Skeletal muscle satellite cell (primary cell): Measurements from ENCODE around the gene NOC4L.

Experiments used
- H3K27me3 ChIP-seq: 2 replicates; pipeline ENCODE4 v1.7.0; 2013; ENCODE audit warnings: low read length; ENCODE audit not compliant: control insufficient read depth, insufficient read depth
- H3K36me3 ChIP-seq: 2 replicates; pipeline ENCODE4 v1.7.0; 2013; ENCODE audit warnings: mild to moderate bottlenecking, control low read depth, low read length; ENCODE audit not compliant: insufficient read depth
- H3K4me1 ChIP-seq: 2 replicates; pipeline ENCODE4 v1.7.0; 2013; ENCODE audit warnings: low read length; ENCODE audit not compliant: control insufficient read depth, insufficient read depth
- H3K4me2 ChIP-seq: 2 replicates; pipeline ENCODE4 v1.7.0; 2013; ENCODE audit warnings: mild to moderate bottlenecking, low read length
- H3K4me3 ChIP-seq: 2 replicates; pipeline ENCODE4 v1.7.0; 2013; ENCODE audit warnings: low read length
- H3K9ac ChIP-seq: 2 replicates; pipeline ENCODE4 v1.7.0; 2013; ENCODE audit warnings: mild to moderate bottlenecking, low read depth, low read length, moderate library complexity
- H3K9me3 ChIP-seq: replicated peaks from 2 replicates; pipeline ENCODE4 v1.7.0; 2013; ENCODE audit warnings: mild to moderate bottlenecking, control low read depth, low read length

NOC4L gene

DNA sequence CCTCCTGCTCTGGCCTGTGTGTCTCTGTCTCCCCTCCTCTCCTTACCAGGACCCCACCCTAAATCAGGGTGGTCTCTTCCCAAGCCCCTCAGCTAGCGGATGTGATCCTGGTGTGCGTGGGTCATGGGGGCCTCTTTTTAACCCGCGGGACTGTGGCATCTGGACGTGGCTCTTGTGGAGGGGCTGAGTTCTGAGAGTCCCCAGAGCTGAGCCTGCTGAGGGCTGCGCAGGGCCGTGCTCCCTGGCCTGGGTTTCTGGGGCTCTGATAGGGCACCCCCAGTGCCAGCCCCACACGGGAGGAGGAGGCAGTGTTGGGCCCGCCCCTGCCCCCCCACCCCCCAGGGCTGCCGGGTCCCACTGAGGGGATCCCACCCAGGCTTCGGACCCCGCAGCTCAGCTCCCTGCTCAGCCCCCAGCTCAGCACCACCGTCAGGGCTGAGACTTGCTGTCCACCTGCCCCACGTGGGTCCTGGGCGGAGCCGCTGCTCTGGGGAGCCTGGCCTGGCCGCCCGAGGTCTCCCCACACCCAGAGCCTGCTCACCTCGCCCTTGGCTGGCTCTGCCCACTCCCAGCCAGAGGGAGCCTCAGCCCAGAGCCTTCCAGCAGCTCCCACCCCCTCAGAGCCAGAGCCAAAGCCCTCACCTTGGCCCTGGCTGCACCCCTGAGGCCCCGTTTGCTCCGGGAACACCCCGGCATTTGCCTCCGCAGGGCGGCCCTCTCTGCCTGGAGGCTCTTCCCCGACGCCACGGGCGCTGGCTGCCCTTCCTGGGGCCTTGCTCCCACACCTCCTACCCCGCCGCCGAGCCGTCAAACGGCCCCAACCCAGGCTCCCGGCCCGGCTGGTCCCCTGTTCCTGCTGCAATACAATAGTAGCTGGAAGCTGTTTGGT, 31.5 kb downstream of the NOC4L start:
- Histone ChIP-seq H3K4me3 (no peak overlapping the region), H3K9me3 (no peaks in the 10 kb centered on the region), H3K36me3 (no peaks in the 10 kb centered on the region), H3K27me3 (peaks cover 83% of the 10 kb centered on the region), H3K4me2 (no peak overlapping the region), H3K9ac (no peak overlapping the region), H3K4me1 (peaks cover 6% of the 10 kb centered on the region)

GRCh38 chr12:132176385-132176919, 32.2 kb downstream of the NOC4L start:
- Histone ChIP-seq H3K4me3 (no peak overlapping the region), H3K36me3 (no peaks in the 10 kb centered on the region), H3K27me3 (peaks cover 81% of the 10 kb centered on the region), H3K4me2 (no peak overlapping the region), H3K4me1 (peaks cover 6% of the 10 kb centered on the region), H3K9me3 (no peaks in the 10 kb centered on the region), H3K9ac (no peak overlapping the region)

DNA sequence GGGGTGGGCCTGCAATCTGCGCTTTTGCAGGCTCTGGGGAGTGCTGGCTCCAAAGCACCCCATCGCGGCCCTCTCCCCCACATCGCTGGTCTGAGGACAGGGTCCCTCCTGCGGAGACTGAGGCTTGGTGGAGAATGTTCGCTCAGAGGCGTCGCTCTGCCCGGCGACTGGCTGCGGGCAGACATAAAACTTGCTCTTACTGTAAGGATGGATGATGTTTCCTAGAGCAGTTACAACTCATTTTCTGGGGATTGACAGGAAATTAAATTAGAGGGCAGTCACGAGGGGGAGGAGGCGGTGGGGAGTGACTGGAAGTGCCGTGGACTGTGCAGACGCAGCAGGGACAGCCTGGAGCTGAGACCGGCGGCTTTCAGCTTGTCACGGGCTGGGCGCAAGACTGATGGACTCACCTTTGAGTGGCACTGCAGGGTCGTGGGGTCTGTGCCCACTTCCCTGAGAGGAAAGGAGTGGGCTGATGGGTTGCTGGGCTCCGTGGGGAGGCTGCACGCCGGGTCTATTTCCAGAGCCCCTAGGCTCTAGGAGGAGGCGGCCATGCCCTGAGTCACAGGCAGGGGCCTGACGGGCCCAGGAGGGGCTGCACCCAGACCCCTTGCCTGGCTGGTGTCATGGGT, 32.8 kb downstream of the NOC4L start:
- peaks cover 75% of the 10 kb centered on the region for H3K27me3 ChIP-seq
- H3K9ac ChIP-seq = no peak overlapping the region
- H3K4me2 ChIP-seq = no peak overlapping the region
- no peak overlapping the region for H3K4me3 ChIP-seq
- no peaks in the 10 kb centered on the region for H3K36me3 ChIP-seq
- no peaks in the 10 kb centered on the region for H3K9me3 ChIP-seq
- peaks cover 6% of the 10 kb centered on the region for H3K4me1 ChIP-seq

DNA sequence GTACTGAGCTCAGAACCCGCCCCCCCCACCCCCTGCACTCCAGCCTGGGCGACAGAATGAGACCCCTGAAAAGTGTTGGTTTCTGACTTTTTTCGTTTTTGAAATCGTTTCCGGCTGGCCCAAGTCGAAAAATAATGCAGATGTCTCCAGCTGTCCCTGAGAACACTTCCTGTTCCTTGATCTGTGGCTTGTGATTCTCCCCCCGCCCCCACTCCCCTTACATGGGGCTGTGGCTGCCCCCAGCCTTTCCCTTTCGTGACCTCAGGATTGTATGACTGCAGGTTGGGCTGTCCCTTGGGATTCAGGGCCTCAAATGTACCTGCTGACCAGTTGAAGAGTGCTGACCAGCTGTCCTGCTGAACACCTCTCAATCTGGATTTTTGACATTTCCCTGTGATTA, 34.1 kb downstream of the NOC4L start:
- no peak overlapping the region for H3K4me3 ChIP-seq
- H3K4me2 ChIP-seq = no peak overlapping the region
- H3K4me1 ChIP-seq = peaks cover 6% of the 10 kb centered on the region
- no peak overlapping the region for H3K9ac ChIP-seq
- H3K9me3 ChIP-seq = no peaks in the 10 kb centered on the region
- H3K27me3 ChIP-seq = peaks cover 76% of the 10 kb centered on the region
- no peaks in the 10 kb centered on the region for H3K36me3 ChIP-seq

- Histone ChIP-seq H3K9ac (no peak overlapping the region), H3K9me3 (no peaks in the 10 kb centered on the region), H3K4me2 (peak overlapping the region; percentile 37), H3K4me3 (no peak overlapping the region), H3K27me3 (peaks cover 81% of the 10 kb centered on the region), H3K4me1 (peaks cover 6% of the 10 kb centered on the region), H3K36me3 (no peaks in the 10 kb centered on the region)
Measured at GRCh38 chr12:132178801-132179401, 34.6 kb downstream of the NOC4L start.

DNA sequence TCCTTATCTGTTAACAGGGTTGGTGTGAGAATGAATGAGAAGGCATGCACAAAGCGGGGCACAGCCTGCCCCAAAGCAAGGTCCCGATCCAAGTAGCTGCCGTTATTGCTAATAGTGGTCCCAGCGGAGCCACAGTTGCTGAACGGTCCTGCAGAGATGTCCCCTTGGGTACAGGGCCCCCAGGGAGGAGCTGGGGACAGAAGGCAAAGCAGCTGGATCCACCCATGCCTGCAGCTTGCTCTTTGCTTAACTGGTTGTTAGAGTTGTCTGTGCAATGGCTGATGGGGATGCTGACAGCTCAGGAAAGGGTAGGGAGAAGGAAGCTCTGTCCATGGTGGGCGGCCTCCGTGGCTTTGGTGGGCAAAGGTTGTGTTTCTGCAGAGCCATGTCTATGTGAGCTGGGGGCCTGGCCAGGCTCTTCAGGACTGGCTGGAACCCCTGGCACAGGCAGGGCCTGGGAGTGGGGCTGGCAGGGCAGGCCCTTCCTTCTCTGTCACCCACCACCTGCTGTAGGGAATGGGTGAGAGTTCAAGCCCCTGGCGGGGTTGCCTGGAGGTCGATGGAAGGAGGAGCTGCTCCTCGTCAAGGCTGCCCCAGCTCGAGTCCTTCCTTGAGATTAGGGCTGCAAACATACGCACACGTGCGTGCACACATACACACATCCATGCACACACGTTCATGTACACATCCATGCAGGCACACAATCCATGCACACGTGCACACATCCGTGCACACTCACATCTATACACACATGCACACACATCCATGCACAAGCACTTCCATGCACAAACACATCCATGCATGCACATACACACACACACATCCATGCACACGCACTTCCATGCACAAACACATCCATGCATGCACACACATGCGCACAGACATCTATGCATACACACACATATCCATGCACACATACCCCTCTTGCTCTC, 35.4 kb downstream of the NOC4L start:
- Histone ChIP-seq H3K4me3 (no peak overlapping the region), H3K9me3 (no peaks in the 10 kb centered on the region), H3K36me3 (no peaks in the 10 kb centered on the region), H3K9ac (no peak overlapping the region), H3K4me1 (peaks cover 6% of the 10 kb centered on the region), H3K27me3 (peaks cover 81% of the 10 kb centered on the region), H3K4me2 (no peak overlapping the region)

GRCh38 chr12:132180648-132181546, 36.6 kb downstream of the NOC4L start:
- no peaks in the 10 kb centered on the region for H3K36me3 ChIP-seq
- H3K27me3 ChIP-seq = peaks cover 85% of the 10 kb centered on the region
- no peak overlapping the region for H3K9ac ChIP-seq
- no peaks in the 10 kb centered on the region for H3K9me3 ChIP-seq
- peaks cover 6% of the 10 kb centered on the region for H3K4me1 ChIP-seq
- no peak overlapping the region for H3K4me3 ChIP-seq
- no peak overlapping the region for H3K4me2 ChIP-seq

GRCh38 chr12:132181570-132182200, 37.4 kb downstream of the NOC4L start:
- peaks cover 84% of the 10 kb centered on the region for H3K27me3 ChIP-seq
- H3K4me1 ChIP-seq = peaks cover 6% of the 10 kb centered on the region
- no peak overlapping the region for H3K4me2 ChIP-seq
- H3K9me3 ChIP-seq = no peaks in the 10 kb centered on the region
- no peak overlapping the region for H3K9ac ChIP-seq
- no peaks in the 10 kb centered on the region for H3K36me3 ChIP-seq
- no peak overlapping the region for H3K4me3 ChIP-seq

GRCh38 chr12:132182206-132182710, 38.0 kb downstream of the NOC4L start:
- H3K36me3 ChIP-seq = no peaks in the 10 kb centered on the region
- H3K4me1 ChIP-seq = peaks cover 6% of the 10 kb centered on the region
- no peak overlapping the region for H3K4me2 ChIP-seq
- H3K9ac ChIP-seq = no peak overlapping the region
- no peak overlapping the region for H3K4me3 ChIP-seq
- H3K27me3 ChIP-seq = peaks cover 84% of the 10 kb centered on the region
- H3K9me3 ChIP-seq = no peaks in the 10 kb centered on the region
